Measurements from ENCODE around the gene SOCS1.

SOCS1 gene

GRCh38 chr16:11263737-11264136 lies 7.7 kb upstream of the SOCS1 start:
- DNase-seq (ENCODE audit: low read depth in 1 of 2, low spot score in 1 of 2), result no peak

- DNase-seq (ENCODE audit: low read depth in 1 of 2, low spot score in 1 of 2), result no peak
Observed at GRCh38 chr16:11262915-11263314, 6.9 kb upstream of the SOCS1 start.

- no peak for DNase-seq (ENCODE audit: low read depth in 1 of 2, low spot score in 1 of 2)
Observed at GRCh38 chr16:11260596-11260966, 4.6 kb upstream of the SOCS1 start.

- no peak for DNase-seq (ENCODE audit: low read depth in 1 of 2, low spot score in 1 of 2)
Observed at GRCh38 chr16:11259655-11260595, 3.9 kb upstream of the SOCS1 start.

GRCh38 chr16:11258553-11259492 lies 2.8 kb upstream of the SOCS1 start:
- no peak for DNase-seq (ENCODE audit: low read depth in 1 of 2, low spot score in 1 of 2)

GRCh38 chr16:11257131-11257938 lies 1.3 kb upstream of the SOCS1 start:
- peak in 1 of 2 donors; percentile 34 for DNase-seq (ENCODE audit: low read depth in 1 of 2, low spot score in 1 of 2)

GRCh38 chr16:11256661-11257130 lies 692 bp upstream of the SOCS1 start:
- DNase-seq (ENCODE audit: low read depth in 1 of 2, low spot score in 1 of 2), result no peak

GRCh38 chr16:11254913-11255736 lies 879 bp downstream of the SOCS1 start:
- DNase-seq (ENCODE audit: low read depth in 1 of 2, low spot score in 1 of 2), result peak in 1 of 2 donors; percentile 39

- DNase-seq (ENCODE audit: low read depth in 1 of 2, low spot score in 1 of 2), result no peak
Observed at GRCh38 chr16:11253995-11254912, 1.8 kb downstream of the SOCS1 start.

- DNase-seq (ENCODE audit: low read depth in 1 of 2, low spot score in 1 of 2), result no peak
Observed at GRCh38 chr16:11253009-11253994, 2.7 kb downstream of the SOCS1 start.

GRCh38 chr16:11252482-11252931 lies 3.5 kb downstream of the SOCS1 start:
- DNase-seq (ENCODE audit: low read depth in 1 of 2, low spot score in 1 of 2), result no peak

GRCh38 chr16:11251525-11252481 lies 4.2 kb downstream of the SOCS1 start:
- DNase-seq (ENCODE audit: low read depth in 1 of 2, low spot score in 1 of 2), result peak; percentile 66 to 70

- no peak for DNase-seq (ENCODE audit: low read depth in 1 of 2, low spot score in 1 of 2)
Observed at GRCh38 chr16:11250786-11251524, 5.0 kb downstream of the SOCS1 start.

GRCh38 chr16:11250091-11250785 lies 5.8 kb downstream of the SOCS1 start:
- DNase-seq (ENCODE audit: low read depth in 1 of 2, low spot score in 1 of 2), result no peak
